ENCODE data around the gene LY6G6C. TPM values are rescaled to one million over a fixed set of nuclear protein-coding genes. Genes with fewer than 3 reads are reported as not detected.

The LY6G6C gene
- total RNA-seq, 4 donors from 2014 or later, result not detected

DNA sequence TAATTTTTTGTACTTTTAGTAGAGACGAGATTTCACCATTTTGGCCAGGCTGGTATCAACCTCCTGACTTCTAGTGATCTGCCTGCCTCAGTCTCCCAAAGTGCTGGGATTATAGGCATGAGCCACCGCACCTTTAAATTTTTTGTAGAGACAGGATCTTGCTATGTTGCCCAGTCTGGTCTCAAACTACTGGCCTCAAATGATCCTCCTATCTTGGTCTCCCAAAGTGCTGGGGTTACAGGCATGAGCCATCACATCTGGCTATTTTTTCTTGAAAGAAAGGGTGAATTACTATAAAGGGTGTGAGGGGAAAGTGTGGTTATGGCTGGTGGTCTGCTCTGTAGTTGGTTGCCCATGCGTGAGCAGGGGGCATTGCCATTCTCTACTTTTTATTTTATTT lies 13.3 kb downstream of the LY6G6C start:
- 83 to 96% methylated on average over 2 to 3 of the region's 3 CpGs for WGBS, 2 donors (ENCODE audit: low coverage in 1 of 2)
- Histone ChIP-seq H3K27ac (no peak overlapping the region), H3K36me3 (no peaks in the 10 kb centered on the region), H3K27me3 (peaks cover 8% of the 10 kb centered on the region), H3K4me3 (no peak overlapping the region), H3K9me3 (no peaks in the 10 kb centered on the region), H3K4me1 (peaks cover 0 to 7% (median 4%) of the 10 kb centered on the region in 3 donors)
- ATAC-seq, result no peak
- TF ChIP-seq POLR2AphosphoS5 (IDR thresholded peaks at IDR 0.05), result no peak
- TF ChIP-seq, protein P1, sequence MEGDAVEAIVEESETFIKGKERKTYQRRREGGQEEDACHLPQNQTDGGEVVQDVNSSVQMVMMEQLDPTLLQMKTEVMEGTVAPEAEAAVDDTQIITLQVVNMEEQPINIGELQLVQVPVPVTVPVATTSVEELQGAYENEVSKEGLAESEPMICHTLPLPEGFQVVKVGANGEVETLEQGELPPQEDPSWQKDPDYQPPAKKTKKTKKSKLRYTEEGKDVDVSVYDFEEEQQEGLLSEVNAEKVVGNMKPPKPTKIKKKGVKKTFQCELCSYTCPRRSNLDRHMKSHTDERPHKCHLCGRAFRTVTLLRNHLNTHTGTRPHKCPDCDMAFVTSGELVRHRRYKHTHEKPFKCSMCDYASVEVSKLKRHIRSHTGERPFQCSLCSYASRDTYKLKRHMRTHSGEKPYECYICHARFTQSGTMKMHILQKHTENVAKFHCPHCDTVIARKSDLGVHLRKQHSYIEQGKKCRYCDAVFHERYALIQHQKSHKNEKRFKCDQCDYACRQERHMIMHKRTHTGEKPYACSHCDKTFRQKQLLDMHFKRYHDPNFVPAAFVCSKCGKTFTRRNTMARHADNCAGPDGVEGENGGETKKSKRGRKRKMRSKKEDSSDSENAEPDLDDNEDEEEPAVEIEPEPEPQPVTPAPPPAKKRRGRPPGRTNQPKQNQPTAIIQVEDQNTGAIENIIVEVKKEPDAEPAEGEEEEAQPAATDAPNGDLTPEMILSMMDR (IDR thresholded peaks at IDR 0.05), result no peak
- no peak for TF ChIP-seq POLR2A (IDR thresholded peaks at IDR 0.05)
- no peak for TF ChIP-seq EP300 (IDR thresholded peaks at IDR 0.05)

DNA sequence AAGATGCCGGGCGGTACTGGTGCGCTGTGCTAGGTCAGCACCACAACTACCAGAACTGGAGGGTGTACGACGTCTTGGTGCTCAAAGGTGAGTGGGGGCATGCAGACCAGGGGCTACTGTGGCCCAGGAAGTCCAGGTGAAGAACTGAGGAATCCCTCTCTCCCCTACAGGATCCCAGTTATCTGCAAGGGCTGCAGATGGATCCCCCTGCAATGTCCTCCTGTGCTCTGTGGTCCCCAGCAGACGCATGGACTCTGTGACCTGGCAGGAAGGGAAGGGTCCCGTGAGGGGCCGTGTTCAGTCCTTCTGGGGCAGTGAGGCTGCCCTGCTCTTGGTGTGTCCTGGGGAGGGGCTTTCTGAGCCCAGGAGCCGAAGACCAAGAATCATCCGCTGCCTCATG lies 13.8 kb downstream of the LY6G6C start:
- no peak overlapping the region for H3K27ac ChIP-seq
- H3K4me1 ChIP-seq, result peaks cover 0 to 7% (median 4%) of the 10 kb centered on the region in 3 donors
- no peaks in the 10 kb centered on the region for H3K9me3 ChIP-seq
- no peaks in the 10 kb centered on the region for H3K36me3 ChIP-seq
- ATAC-seq, result no peak
- H3K4me3 ChIP-seq, result no peak overlapping the region
- TF ChIP-seq POLR2AphosphoS5 (IDR thresholded peaks at IDR 0.05) (no peak), EP300 (IDR thresholded peaks at IDR 0.05) (no peak), POLR2A (IDR thresholded peaks at IDR 0.05) (no peak)
- TF ChIP-seq, protein P1 (IDR thresholded peaks at IDR 0.05), result no peak
- H3K27me3 ChIP-seq, result peaks cover 8% of the 10 kb centered on the region
- 100% methylated on average over 1 to 2 of the region's 10 CpGs for WGBS, 2 donors (ENCODE audit: low coverage in 1 of 2)

DNA sequence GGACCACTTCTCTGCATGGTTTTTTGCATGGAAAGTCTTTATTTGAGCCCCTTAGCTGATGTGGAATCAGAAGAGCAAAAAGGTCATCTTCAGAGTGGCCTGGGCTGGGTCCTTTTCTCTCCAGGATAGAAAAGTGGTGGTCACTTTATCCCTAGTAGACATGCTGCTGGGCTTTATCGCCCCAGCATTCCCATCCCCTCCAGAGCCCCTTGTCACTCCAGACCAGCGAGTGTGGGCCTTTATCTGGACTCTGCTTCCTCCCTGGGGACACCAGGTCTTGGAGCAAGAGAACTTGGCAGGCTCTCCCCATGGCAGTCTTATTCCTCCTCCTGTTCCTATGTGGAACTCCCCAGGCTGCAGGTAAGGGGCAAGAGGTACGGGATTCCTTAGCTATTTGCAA lies 14.9 kb downstream of the LY6G6C start, which contains the start of gene LY6G6F:
TSS of gene LY6G6F (plus strand) at position 268 of the 400 bp plus-strand sequence. CDS start at position 309, 41 bp downstream.
- TF ChIP-seq, protein P1 (IDR thresholded peaks at IDR 0.05), result no peak
- TF ChIP-seq POLR2AphosphoS5 (IDR thresholded peaks at IDR 0.05) (no peak), EP300 (IDR thresholded peaks at IDR 0.05) (no peak)
- Histone ChIP-seq H3K27ac (no peak within 1 kb of the TSS), H3K9me3 (no peaks in the 10 kb centered on the region), H3K4me3 (no peak within 1 kb of the TSS), H3K36me3 (no peaks in the 10 kb centered on the region), H3K27me3 (peaks cover 8% of the 10 kb centered on the region), H3K4me1 (peaks cover 4 to 16% (median 9%) of the 10 kb centered on the region in 3 donors)
- ATAC-seq, result no peak
- WGBS, 2 donors (ENCODE audit: low coverage in 1 of 2), result 60 to 80% methylated on average over 1 to 3 of the region's 3 CpGs

DNA sequence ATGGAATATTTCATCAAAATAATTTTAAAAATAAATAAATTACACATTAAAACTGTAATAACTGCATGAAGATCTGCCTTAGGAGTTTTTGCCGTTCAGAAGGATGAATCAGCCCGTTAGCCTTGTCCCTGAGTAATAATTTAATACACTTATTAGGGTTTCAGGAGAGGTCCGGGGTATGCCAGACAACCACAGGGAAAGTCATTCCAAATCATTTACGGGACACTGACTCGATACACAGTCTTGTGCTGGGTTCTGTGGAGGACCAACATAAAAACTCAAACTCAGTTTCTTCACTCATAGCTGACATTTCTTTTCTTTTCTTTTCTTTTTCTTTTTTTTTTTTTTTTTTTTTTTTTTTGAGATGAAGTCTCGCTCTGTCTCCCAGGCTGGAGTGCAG lies 15.6 kb downstream of the LY6G6C start:
- Histone ChIP-seq H3K27me3 (peaks cover 8% of the 10 kb centered on the region), H3K36me3 (no peaks in the 10 kb centered on the region), H3K4me3 (no peak overlapping the region), H3K4me1 (peaks cover 6 to 22% (median 16%) of the 10 kb centered on the region in 3 donors), H3K27ac (no peak overlapping the region), H3K9me3 (no peaks in the 10 kb centered on the region)
- WGBS, 2 donors (ENCODE audit: low coverage in 1 of 2), result 82 to 96% methylated on average over 3 to 5 of the region's 6 CpGs
- ATAC-seq, result no peak
- TF ChIP-seq EP300 (IDR thresholded peaks at IDR 0.05), result no peak
- TF ChIP-seq POLR2AphosphoS5 (IDR thresholded peaks at IDR 0.05), result no peak
- TF ChIP-seq POLR2A (IDR thresholded peaks at IDR 0.05), result no peak

DNA sequence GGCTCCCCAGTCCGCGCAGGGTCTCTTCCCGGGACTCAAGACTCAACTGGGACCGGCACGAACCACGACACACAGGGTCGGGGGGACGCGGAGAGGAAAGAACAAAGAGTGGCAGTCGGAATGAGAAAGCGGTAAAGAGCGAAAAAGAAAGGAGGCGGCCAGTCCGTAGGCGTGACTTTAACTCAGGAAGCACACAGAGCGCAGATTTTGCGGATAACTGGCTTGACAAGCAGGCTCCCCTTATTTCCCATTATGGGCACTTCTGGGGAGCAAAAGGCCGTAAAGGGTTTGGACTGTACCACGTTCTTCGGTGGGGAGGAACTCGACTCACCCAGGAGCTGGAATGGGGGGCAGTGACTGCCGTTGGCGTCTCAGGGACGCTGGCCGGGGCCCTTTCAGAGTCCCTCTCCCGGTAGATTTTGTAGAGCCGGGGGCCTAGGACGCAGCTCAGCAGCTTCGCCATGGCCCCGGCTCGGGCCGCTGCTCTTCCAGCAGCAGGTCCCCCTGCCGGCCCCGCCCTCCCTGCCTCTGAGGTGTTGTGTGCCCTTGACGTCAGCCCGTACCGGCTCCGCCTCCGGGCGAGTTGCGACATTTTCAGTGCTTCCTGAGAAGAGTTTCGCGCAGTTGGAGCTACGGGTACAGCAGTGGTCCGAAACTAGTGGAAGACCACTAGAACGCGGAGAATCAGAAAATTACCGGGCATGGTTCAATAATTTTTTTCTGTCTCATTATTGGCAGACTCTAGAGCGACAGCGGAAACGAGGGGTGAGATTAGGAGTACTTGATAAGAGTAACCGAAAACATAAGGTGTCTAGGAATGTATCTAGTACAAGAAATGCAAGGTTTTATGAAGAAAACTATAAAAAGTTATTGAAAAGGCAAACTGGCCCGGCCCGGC lies 18.5 kb downstream of the LY6G6C start, which contains the start of gene ABHD16A:
TSS of gene ABHD16A (minus strand) at position 506 of the 898 bp plus-strand sequence. CDS start at position 463, 43 bp downstream.
- Histone ChIP-seq H3K27ac (peak within 1 kb of the TSS; percentile 87 to 97 (median 94)), H3K9me3 (no peaks in the 10 kb centered on the region), H3K4me1 (peaks cover 6 to 37% (median 19%) of the 10 kb centered on the region in 3 donors), H3K4me3 (peak within 1 kb of the TSS; percentile 58 to 98), H3K36me3 (peaks cover 0 to 25% of the 10 kb centered on the region in 2 donors), H3K27me3 (no peaks in the 10 kb centered on the region)
- peak; percentile 98 for ATAC-seq
- TF ChIP-seq EP300 (IDR thresholded peaks at IDR 0.05), result no peak
- TF ChIP-seq POLR2A (IDR thresholded peaks at IDR 0.05), result peak; percentile 93 to 97
- TF ChIP-seq, protein P1 (IDR thresholded peaks at IDR 0.05), result peak in 3 of 4 experiments; percentile 14 to 40 (median 31)
- TF ChIP-seq POLR2AphosphoS5 (IDR thresholded peaks at IDR 0.05), result peak; percentile 97
- 2 to 3% methylated on average over 23 to 26 of the region's 54 CpGs for WGBS, 2 donors (ENCODE audit: low coverage in 1 of 2)

Data from gastroesophageal sphincter (tissue), 4 donors.